Measurements from ENCODE around the gene SLK.

SLK gene

GRCh38 chr10:104034401-104035193, 67.7 kb downstream of the SLK start:
- no peak for DNase-seq

- no peak for DNase-seq
Measured at GRCh38 chr10:104035194-104036068, 68.5 kb downstream of the SLK start.

GRCh38 chr10:104036069-104036384, 69.1 kb downstream of the SLK start:
- no peak for DNase-seq

GRCh38 chr10:104036518-104037260, 69.7 kb downstream of the SLK start:
- no peak for DNase-seq

- no peak for DNase-seq
Measured at GRCh38 chr10:104037261-104037951, 70.5 kb downstream of the SLK start.

GRCh38 chr10:104038537-104038936, 71.6 kb downstream of the SLK start:
- no peak for DNase-seq

- no peak for DNase-seq
Measured at GRCh38 chr10:104038958-104039752, 72.2 kb downstream of the SLK start.

GRCh38 chr10:104040382-104040781, 73.4 kb downstream of the SLK start:
- no peak for DNase-seq

GRCh38 chr10:104040862-104041789, 74.2 kb downstream of the SLK start:
- DNase-seq = no peak

- no peak for DNase-seq
Measured at GRCh38 chr10:104041891-104042535, 75.1 kb downstream of the SLK start.

GRCh38 chr10:104043185-104043830, 76.4 kb downstream of the SLK start:
- no peak for DNase-seq

- no peak for DNase-seq
Measured at GRCh38 chr10:104043854-104044253, 76.9 kb downstream of the SLK start.

GRCh38 chr10:104045151-104046089, 78.5 kb downstream of the SLK start:
- no peak for DNase-seq

- no peak for DNase-seq
Measured at GRCh38 chr10:104046651-104047050, 79.7 kb downstream of the SLK start.

GRCh38 chr10:104049504-104050250, 82.7 kb downstream of the SLK start:
- no peak for DNase-seq

GRCh38 chr10:104052431-104052830, 85.5 kb downstream of the SLK start:
- DNase-seq = no peak

- DNase-seq = no peak
Measured at GRCh38 chr10:104053201-104053600, 86.3 kb downstream of the SLK start.

- no peak for DNase-seq
Measured at GRCh38 chr10:104054430-104054829, 87.5 kb downstream of the SLK start.

Measured in activated gamma-delta T cell treated with Interleukin-2 at 50 U/mL for 16 hours (primary cell).